ENCODE results near the gene NBEAL1.
"Not testable (repeated sequence)": the region's sequence is repeated elsewhere in the genome, so short reads cannot be mapped to it uniquely, and the experiment has no call there.

The NBEAL1 gene

GRCh38 chr2:203038586-203038985 lies 23.9 kb downstream of the NBEAL1 start:
- DNase-seq (ENCODE audit: low read depth in 2 of 2, low spot score in 1 of 2), result no peak

GRCh38 chr2:203039211-203039610 lies 24.5 kb downstream of the NBEAL1 start:
- DNase-seq (ENCODE audit: low read depth in 2 of 2, low spot score in 1 of 2), result not testable (repeated sequence)

DNA sequence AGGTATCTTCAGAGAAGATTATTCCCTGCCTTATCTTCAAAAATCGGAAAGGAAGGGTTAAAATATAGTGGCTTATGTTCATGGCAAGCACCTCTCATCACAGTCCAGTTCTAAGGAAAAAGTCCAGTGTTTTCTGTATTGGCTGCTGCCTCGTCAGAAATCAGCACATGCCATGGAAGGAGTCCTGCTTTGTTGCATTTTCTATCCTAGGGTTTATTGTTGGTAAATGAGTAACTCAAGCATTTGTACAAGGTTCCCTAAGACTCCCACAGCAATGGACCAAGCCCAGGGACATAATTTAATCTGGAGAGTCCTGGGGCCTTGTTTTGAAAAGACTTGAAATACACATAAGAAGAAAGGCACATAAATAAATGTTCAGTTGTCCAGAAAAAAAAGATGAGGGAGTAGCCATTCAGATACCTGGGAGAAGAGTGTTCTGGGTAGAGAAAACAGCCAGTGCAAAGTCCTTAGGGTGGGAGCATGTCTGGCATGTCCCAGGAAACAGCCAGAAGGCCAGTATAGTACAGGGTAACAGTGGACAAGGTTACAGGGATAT lies 26.4 kb downstream of the NBEAL1 start:
- DNase-seq (ENCODE audit: low read depth in 2 of 2, low spot score in 1 of 2), result no peak

DNA sequence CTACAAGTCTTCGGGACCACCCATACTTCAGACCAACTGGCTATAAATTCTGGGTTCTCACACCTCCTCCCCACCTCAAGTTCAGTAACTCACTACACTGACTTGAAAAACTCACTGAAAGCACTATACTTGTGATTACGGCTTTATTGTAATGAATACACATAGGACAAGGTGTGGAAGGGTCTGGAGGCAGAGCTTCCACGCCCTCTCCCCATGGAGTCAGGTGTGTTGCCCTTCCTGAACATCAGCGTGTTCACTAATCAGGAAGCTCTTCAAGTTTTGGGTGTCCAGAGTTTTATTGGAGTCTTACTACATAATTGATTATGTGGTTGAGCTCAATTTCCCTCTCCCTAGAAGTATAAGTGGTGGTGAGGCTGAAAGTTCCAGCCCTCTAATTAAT lies 27.5 kb downstream of the NBEAL1 start:
- no peak for DNase-seq (ENCODE audit: low read depth in 2 of 2, low spot score in 1 of 2)

- DNase-seq (ENCODE audit: low read depth in 2 of 2, low spot score in 1 of 2), result no peak
Observed at GRCh38 chr2:203043226-203043625, 28.6 kb downstream of the NBEAL1 start.

DNA sequence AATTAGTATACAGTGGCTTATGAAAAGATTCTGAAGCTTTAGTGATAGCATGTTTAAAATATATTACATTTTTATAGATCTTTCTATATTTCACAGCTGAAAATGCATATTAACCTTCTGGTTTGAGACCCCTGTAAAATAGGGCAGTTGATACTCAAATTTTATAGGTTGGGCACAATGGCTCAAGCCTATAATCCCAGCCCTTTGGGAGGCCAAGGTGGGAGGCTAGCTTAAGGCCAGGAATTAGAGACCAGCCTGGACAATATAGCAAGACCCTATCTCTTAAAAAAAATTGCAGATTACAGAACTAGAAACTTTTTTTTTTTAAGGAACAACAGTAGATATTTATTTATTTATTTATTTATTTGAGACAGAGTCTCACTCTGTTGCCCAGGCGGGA lies 31.2 kb downstream of the NBEAL1 start:
- no peak for DNase-seq (ENCODE audit: low read depth in 2 of 2, low spot score in 1 of 2)

DNA sequence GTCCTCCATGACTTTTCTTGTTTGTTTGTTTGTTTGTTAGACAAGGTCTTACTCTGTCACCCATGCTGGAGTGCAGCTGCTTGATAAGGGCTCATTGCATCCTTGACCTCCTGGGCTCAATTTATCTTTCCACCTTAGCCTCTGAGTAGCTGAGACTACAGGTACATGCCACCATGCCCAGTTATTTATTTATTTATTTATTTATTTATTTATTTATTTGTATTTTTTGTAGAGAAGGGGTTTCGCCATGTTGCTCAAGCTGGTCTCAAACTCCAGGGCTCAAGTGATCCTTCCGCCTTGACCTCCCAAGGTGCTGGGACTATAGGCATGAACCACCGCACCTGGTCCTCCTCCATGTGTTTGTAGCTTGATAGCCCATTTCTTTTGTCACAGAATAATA lies 37.9 kb downstream of the NBEAL1 start:
- no peak for DNase-seq (ENCODE audit: low read depth in 2 of 2, low spot score in 1 of 2)

DNA sequence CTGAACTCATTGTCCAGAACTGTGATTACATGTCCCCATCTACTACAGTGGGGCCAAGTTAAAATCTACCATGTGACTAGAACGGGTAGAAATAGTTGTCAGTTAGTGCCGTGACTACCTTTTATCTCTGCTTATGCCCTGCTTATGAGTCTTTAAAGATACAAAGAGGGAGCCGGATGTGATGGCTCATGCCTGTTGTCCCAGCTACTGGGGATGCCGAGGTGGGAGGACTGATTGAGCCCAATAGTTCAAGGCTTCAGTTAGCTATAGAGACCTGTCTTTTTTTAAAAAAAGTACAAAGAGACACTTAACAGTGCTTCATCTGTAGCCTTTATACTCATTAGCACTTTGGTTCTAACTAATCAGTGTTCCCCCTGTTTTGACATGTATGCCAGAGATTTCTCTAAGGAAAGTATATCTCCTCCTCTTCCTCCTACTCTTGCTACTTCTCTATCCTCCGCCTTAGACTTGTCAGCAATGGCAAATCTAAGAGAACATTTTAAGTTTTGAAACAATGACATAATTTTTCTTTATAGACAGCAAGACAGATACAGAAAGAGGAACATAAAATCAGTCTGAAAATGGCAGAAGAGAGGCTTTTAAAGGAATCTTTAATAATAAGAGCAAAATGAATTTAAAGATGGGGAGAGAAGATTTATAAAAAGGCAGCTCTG lies 45.0 kb downstream of the NBEAL1 start:
- no peak for DNase-seq (ENCODE audit: low read depth in 2 of 2, low spot score in 1 of 2)

DNA sequence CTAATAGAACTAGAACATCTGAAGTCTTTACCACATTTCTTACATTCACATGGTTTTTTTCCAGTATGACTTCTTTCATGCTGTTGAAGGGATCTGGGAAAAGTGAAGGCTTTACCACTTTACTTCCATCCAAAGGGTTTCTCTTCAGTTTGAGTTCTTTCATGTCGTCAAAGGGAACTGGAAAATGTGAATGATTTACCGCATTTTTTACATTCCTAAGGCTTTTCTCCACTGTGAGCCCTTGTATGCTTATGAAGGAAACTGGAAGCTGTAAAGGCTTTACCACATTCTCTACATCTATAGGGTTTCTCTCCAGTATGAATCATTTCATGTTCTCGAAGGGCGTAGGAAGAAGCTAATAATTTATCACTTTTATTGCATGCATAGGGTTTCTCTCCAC lies 46.7 kb downstream of the NBEAL1 start:
- no peak for DNase-seq (ENCODE audit: low read depth in 2 of 2, low spot score in 1 of 2)

GRCh38 chr2:203062126-203062525 lies 47.5 kb downstream of the NBEAL1 start:
- no peak for DNase-seq (ENCODE audit: low read depth in 2 of 2, low spot score in 1 of 2)

GRCh38 chr2:203066519-203067091 lies 51.9 kb downstream of the NBEAL1 start:
- DNase-seq (ENCODE audit: low read depth in 2 of 2, low spot score in 1 of 2), result not testable (repeated sequence)

DNA sequence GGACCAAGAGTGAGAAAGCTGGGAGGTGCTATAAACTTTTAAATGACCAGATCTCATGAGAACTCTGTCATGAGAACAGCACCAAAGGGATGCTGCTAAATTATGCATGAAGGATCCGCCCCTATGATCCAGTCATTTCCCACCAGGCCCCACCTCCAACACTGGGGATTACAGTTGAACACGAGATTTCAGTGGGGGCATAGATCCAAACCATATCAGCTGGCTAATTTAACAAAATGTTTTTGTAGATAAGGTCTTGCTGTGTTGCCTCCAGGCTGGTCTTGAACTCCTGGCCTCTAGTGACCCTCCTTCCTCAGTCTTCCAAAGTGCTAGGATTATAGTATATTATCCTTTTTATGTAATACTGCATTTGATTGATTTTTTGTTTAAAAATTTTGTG lies 56.0 kb downstream of the NBEAL1 start:
- DNase-seq (ENCODE audit: low read depth in 2 of 2, low spot score in 1 of 2), result no peak

- DNase-seq (ENCODE audit: low read depth in 2 of 2, low spot score in 1 of 2), result no peak
Observed at GRCh38 chr2:203071148-203071547, 56.5 kb downstream of the NBEAL1 start.

- no peak for DNase-seq (ENCODE audit: low read depth in 2 of 2, low spot score in 1 of 2)
Observed at GRCh38 chr2:203072371-203072770, 57.7 kb downstream of the NBEAL1 start.

- no peak for DNase-seq (ENCODE audit: low read depth in 2 of 2, low spot score in 1 of 2)
Observed at GRCh38 chr2:203077451-203077850, 62.8 kb downstream of the NBEAL1 start.

GRCh38 chr2:203080447-203081045 lies 65.9 kb downstream of the NBEAL1 start:
- no peak for DNase-seq (ENCODE audit: low read depth in 2 of 2, low spot score in 1 of 2)

DNA sequence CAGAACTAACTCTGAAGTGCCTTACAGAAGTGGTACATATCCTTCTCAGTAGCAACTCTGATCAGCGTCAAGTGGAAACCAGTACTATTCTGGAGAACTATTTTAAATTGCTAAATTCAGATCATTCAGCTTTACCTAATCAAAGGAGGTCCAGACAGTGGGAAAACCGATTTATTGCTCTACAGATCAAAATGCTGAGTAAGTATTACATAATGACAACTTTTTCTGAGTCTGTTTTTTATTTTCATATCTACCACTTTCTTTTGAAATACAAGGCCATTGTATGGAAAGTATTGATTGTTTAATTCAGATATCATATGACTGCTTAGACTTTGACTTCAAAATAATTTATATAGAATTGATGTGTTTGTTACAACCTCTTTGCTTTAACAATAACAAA lies 68.7 kb downstream of the NBEAL1 start:
- DNase-seq (ENCODE audit: low read depth in 2 of 2, low spot score in 1 of 2), result no peak

DNA sequence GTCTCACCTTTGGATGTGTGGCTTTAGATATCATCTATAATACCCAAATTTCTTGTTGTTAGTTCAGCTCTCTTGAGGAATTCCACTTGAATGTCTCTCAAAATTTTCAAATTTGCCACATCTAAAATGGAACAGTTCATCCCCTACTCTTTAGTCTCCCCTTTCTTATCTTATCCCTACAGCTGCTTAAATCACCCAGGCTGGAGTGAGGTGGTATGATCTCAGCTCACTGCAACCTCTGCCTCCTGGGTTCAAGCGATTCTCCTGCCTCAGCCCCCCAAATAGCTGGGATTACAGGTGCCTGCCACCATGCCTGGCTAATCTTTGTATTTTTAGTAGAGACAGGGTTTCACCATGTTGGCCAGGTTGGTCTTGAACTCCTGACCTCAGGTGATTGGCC lies 71.7 kb downstream of the NBEAL1 start:
- not testable (repeated sequence) for DNase-seq (ENCODE audit: low read depth in 2 of 2, low spot score in 1 of 2)

- DNase-seq (ENCODE audit: low read depth in 2 of 2, low spot score in 1 of 2), result not testable (repeated sequence)
Observed at GRCh38 chr2:203090721-203091120, 76.0 kb downstream of the NBEAL1 start.

DNA sequence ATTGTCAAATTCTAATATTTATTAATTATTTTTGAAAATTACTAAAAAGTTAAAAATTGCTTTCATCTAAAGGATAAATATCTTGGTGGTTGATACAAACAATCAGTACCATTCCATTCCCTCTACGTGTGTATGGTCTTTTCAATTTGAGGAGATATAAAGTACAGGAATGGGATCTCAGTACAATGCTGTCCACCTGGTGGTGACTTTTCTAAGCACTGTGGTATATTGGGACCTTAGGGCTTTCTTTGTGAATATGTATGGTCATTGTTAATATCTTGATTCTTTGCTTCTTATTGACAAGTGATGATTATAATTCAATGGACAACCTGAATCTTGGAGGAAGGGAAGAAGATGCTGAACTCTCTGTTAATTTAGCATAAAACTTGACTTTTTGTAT lies 83.1 kb downstream of the NBEAL1 start:
- no peak for DNase-seq (ENCODE audit: low read depth in 2 of 2, low spot score in 1 of 2)

DNA sequence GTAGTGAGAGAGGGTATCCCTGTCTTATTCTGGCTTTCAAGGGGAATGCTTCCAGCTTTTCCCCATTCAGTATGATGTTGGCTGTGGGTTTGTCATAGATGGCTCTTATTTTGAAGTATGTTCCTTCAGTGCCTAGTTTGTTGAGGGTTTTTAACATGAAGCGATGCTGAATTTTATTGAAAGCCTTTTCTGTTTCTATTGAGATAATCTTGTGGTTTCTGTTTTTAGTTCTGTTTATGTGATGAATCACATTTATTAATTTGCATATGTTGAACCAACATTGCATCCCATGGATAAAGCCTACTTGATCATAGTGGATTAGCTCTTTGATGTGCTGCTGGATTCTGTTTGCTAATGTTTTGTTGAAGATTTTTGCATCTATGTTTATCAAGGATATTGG lies 87.7 kb downstream of the NBEAL1 start:
- not testable (repeated sequence) for DNase-seq (ENCODE audit: low read depth in 2 of 2, low spot score in 1 of 2)

DNA sequence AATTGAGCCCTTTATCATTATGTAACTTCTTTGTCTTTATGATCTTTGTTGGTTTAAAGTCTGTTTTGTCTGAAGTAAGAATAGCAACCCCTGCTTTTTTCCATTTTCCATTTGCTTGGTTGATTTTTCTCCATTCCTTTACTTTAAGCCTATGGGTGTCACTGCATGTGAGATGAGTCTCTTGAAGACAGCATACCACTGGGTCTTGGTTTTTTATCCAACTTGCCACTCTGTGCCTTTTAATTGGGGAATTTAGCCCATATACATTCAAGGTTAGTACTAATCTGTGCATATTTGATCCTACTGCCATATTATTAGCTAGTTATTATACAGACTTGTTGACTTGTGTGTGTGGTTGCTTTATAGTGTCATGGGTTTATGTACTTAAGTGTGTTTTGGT lies 89.6 kb downstream of the NBEAL1 start:
- DNase-seq (ENCODE audit: low read depth in 2 of 2, low spot score in 1 of 2), result no peak
